Mononuclear cell (primary cell): Measurements from ENCODE around the gene RGPD8. TPM values are rescaled to one million over a fixed set of nuclear protein-coding genes. Genes with fewer than 3 reads are reported as not detected.

Source experiments
- total RNA-seq: library from RNA; depleted of rRNA; stranded (reverse); fragments of >200 nt; gene quantifications from one replicate; pipeline ENCODE4 v1.2.3, GENCODE V29; 2012

The RGPD8 gene
- total RNA-seq, 1 donor: 96.6 TPM

Other genes starting within 250 kb of the RGPD8 start
- gene ZC3H8, start 178.6 kb downstream of the RGPD8 start, total RNA-seq: 24.8 TPM
- 10.2 TPM for gene ZC3H6, start 158.0 kb downstream of the RGPD8 start, total RNA-seq
- 11.0 TPM for gene TTL, start 48.5 kb upstream of the RGPD8 start, total RNA-seq
- 8.2 TPM for gene POLR1B, start 108.8 kb upstream of the RGPD8 start, total RNA-seq
- 4.6 TPM for gene CHCHD5, start 151.0 kb upstream of the RGPD8 start, total RNA-seq
- gene SLC20A1, start 212.3 kb upstream of the RGPD8 start, total RNA-seq: 77.2 TPM